Lower leg skin (tissue), 4 donors: ENCODE data around the gene MGAM2. TPM values are rescaled to one million over a fixed set of nuclear protein-coding genes. Genes with fewer than 3 reads are reported as not detected.

ENCODE experiments used
- DNase-seq, 2 donors: peaks; one replicate each; pipeline ENCODE4 v3.0.0-alpha.2; 2019; ENCODE audit warnings: low spot score in 2 of 2
- H3K4me3 ChIP-seq: fragments of 200-600 bp; sonication (generic); 2 replicates; pipeline ENCODE4 v1.5.1; 2017; ENCODE audit warnings: mild to moderate bottlenecking, low read depth; ENCODE audit not compliant: poor library complexity, severe bottlenecking
- POLR2A ChIP-seq, 2 donors: fragments of 450-650 bp; IDR thresholded peaks; one replicate each; pipeline ENCODE4 v1.6.1; 2016 to 2017; ENCODE audit warnings: antibody characterized with exemption in 2 of 2, mild to moderate bottlenecking in 1 of 2, moderate library complexity in 1 of 2
- WGBS, 2 donors: methylation state at CpG; one replicate each; pipeline ENCODE4 v1.1.5; 2018; 5-methylcytosine and 5-hydroxymethylcytosine counted together
- intact Hi-C: fragments of 100-400 bp; cut with DNase I; formaldehyde crosslinking; loops from one replicate; pipeline ENCODE4 v1.15.0; 2023; ENCODE audit warnings: low total_unique reads
- total RNA-seq, 4 donors: library from RNA; depleted of rRNA; stranded (reverse); fragments of >200 nt; gene quantifications; one replicate each; pipeline ENCODE4 v1.1.0, GENCODE V29; 2016
- TF ChIP-seq, protein P1 (sequence below), 3 donors: fragments of 450-650 bp; IDR thresholded peaks; one replicate each; pipeline ENCODE4 v1.5.1; 2016; ENCODE audit warnings: antibody characterized with exemption in 3 of 3, mild to moderate bottlenecking in 3 of 3, moderate library complexity in 2 of 3

Gene MGAM2
- total RNA-seq, 4 donors from 2014 or later = 0.29 to 0.39 TPM; not detected in 2

DNA sequence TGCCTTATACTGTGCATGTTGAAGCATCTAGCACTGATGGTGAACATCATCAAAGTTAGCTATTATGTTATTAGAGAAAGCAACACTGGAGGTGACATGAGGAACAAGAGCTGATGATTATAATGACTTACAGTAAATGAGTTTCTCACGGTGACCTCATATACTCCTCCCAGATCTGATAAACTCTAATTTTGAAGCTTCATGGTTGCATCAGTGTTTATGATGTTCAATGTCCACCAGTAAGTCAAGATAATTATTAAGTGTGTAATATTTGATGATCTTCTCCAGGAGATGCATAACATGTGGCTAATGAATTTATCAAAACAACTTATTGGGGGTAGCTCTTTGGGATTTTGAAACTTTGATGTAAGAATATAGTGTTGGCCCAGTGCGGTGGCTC lies 27.5 kb downstream of the MGAM2 start:
- DNase-seq = no peak
- TF ChIP-seq POLR2A (IDR thresholded peaks at IDR 0.05) = no peak
- TF ChIP-seq, protein P1, sequence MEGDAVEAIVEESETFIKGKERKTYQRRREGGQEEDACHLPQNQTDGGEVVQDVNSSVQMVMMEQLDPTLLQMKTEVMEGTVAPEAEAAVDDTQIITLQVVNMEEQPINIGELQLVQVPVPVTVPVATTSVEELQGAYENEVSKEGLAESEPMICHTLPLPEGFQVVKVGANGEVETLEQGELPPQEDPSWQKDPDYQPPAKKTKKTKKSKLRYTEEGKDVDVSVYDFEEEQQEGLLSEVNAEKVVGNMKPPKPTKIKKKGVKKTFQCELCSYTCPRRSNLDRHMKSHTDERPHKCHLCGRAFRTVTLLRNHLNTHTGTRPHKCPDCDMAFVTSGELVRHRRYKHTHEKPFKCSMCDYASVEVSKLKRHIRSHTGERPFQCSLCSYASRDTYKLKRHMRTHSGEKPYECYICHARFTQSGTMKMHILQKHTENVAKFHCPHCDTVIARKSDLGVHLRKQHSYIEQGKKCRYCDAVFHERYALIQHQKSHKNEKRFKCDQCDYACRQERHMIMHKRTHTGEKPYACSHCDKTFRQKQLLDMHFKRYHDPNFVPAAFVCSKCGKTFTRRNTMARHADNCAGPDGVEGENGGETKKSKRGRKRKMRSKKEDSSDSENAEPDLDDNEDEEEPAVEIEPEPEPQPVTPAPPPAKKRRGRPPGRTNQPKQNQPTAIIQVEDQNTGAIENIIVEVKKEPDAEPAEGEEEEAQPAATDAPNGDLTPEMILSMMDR (IDR thresholded peaks at IDR 0.05) = no peak
- intact Hi-C loops = no loop called here
- H3K4me3 ChIP-seq = no peak overlapping the region
- 96 to 97% methylated on average over 2 of the region's 2 CpGs for WGBS, 2 donors

DNA sequence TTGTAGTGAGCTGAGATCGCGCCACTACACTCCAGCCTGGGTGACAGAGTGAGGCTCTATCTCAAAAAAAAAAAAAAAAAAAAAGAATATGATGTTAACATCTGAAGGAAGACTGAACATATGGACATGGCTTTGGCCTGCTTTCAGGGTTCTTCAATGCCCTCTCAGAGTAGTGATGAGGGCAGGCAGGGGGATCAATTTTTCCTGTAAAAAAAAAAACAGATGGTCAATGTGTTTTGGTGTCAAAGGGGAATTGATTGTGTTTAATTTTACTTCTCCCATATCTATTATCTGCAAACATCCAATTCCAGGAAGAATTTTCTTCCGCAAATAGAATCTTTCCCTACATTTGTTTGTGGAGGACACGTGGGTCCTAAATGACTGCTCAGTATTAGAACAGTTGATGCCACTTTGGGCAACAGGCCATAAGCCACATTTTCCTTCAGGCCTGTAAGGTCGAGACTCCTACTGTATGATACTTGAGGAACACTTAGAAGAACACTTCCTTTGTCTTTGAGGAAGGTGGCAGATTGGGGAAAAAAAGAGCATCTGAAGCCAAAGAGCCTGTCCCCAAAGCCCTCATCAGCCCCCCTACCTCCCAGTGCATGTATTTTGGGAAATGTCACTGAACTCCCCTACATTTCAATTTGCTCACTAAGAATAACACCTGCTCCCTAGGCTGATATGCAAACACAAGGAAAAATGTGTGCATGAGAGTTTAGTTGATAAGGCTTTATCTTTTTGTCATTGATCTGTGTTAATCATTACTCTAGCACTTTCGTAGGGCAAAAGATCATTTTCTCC lies 28.3 kb downstream of the MGAM2 start:
- H3K4me3 ChIP-seq = no peak overlapping the region
- WGBS, 2 donors = 75 to 82% methylated on average over 6 of the region's 6 CpGs
- no peak for DNase-seq
- TF ChIP-seq POLR2A (IDR thresholded peaks at IDR 0.05) = no peak
- TF ChIP-seq, protein P1 (IDR thresholded peaks at IDR 0.05) = no peak
- intact Hi-C loops = no loop called here

DNA sequence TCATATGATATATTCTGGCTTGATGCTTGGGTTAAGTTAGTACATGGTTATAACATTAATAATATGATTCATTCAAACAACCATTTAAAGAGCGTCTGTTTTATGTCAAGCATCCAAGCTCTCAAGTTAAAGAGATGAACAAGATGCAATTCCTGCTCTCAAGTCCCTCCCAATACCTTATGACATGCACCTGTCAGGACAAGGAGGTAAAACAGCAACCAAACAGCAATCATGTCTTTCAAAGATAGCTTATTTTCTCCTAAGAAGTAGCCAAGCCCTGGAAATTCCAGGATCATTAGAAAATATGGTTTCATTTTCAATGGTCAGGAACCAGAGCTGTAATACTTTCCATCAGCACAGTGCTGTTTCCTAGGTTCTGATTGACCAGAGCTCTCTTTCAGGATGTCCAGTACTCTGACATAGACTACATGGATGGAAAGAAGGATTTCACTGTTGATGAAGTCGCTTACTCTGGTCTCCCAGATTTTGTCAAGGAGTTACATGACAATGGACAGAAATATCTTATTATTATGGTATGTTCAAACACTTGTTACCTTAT lies 29.0 kb downstream of the MGAM2 start:
- no peak overlapping the region for H3K4me3 ChIP-seq
- no peak for TF ChIP-seq POLR2A (IDR thresholded peaks at IDR 0.05)
- TF ChIP-seq, protein P1 (IDR thresholded peaks at IDR 0.05) = no peak
- 76 to 78% methylated on average over 2 of the region's 2 CpGs for WGBS, 2 donors
- DNase-seq = no peak
- intact Hi-C loops = no loop called here

DNA sequence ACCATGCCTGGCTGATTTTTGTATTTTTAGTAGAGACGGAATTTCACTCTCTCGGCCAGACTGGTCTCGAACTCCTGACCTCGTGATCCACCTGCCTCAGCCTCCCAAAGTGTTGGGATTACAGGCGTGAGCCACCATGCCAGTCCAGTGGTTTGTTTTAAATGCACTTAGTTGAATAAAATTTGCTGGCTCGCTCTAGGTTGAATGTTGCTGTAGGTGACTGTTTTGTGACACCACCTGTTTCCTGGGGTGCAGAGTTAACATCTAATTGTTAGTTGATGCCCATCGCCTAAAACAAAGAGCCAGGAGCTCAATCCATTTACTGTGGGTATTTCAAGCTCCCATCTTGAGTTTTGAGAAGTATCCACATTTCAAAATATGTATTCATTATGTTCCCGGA lies 31.2 kb downstream of the MGAM2 start:
- no peak for DNase-seq
- WGBS, 2 donors = 86 to 88% methylated on average over 8 of the region's 8 CpGs
- no peak overlapping the region for H3K4me3 ChIP-seq
- no peak for TF ChIP-seq POLR2A (IDR thresholded peaks at IDR 0.05)
- intact Hi-C loops = no loop called here

DNA sequence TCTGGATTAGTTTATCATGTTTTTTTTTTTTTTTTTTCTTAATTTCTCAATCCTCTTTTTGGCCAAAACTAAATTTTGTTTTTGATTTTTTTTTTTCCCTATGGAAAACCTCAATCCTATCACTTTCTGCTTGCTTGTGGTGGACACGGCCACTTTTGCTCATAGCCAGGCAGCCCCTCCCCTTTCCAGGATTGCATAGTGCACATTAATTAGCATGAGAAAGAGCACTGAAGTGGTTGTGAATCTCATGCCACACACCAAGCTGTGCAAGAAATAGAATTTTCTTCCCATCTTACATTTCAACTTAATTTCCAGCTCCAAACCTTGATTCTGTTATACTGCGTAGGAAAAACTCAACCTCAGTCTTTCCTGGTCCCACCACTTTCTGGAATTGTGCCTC lies 34.6 kb downstream of the MGAM2 start:
- WGBS, 2 donors = 83 to 91% methylated on average over 2 of the region's 2 CpGs
- TF ChIP-seq, protein P1 (IDR thresholded peaks at IDR 0.05) = no peak
- no peak for TF ChIP-seq POLR2A (IDR thresholded peaks at IDR 0.05)
- H3K4me3 ChIP-seq = no peak overlapping the region
- intact Hi-C loops = no loop called here
- no peak for DNase-seq

DNA sequence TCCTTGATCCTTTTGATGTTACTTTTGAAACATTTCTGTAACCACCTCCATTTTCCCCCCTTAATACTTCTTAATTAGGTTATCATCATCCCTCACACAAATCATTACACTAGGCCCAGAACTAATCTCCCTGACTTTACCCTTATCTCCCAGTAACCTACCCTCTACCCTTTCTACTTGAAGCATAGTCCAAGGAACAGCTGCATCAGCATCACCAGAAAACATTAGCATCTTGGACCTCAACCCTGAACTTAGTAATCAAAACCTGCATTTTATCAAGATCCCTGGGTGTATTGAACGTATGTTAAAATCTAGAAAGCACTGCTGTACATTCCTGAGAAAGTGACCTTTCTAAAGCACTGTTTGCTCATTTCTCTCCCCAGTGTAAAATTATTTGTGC lies 38.8 kb downstream of the MGAM2 start:
- TF ChIP-seq, protein P1 (IDR thresholded peaks at IDR 0.05) = no peak
- no peak for DNase-seq
- intact Hi-C loops = no loop called here
- WGBS, 2 donors = 63 to 74% methylated on average over 1 of the region's 1 CpG
- no peak overlapping the region for H3K4me3 ChIP-seq
